Rectal smooth muscle tissue (tissue), 1 donor: ENCODE measurements around the gene IL17A.

Experiments
- H3K27ac ChIP-seq: one replicate; pipeline ENCODE4 v1.7.0; 2013; ENCODE audit warnings: low read depth, low read length, inconsistent platforms
- H3K27me3 ChIP-seq: one replicate; pipeline ENCODE4 v1.7.0; 2013; ENCODE audit warnings: low read length; ENCODE audit not compliant: control insufficient read depth, insufficient read depth
- H3K36me3 ChIP-seq: one replicate; pipeline ENCODE4 v1.7.0; 2013; ENCODE audit warnings: low read length; ENCODE audit not compliant: control insufficient read depth, insufficient read depth
- H3K4me1 ChIP-seq: one replicate; pipeline ENCODE4 v1.7.0; 2013; ENCODE audit warnings: low read length; ENCODE audit not compliant: control insufficient read depth, insufficient read depth
- H3K4me3 ChIP-seq: one replicate; pipeline ENCODE4 v1.7.0; 2013; ENCODE audit warnings: low read length
- H3K9ac ChIP-seq: one replicate; pipeline ENCODE4 v1.7.0; 2013; ENCODE audit warnings: low read length

Gene IL17A

DNA sequence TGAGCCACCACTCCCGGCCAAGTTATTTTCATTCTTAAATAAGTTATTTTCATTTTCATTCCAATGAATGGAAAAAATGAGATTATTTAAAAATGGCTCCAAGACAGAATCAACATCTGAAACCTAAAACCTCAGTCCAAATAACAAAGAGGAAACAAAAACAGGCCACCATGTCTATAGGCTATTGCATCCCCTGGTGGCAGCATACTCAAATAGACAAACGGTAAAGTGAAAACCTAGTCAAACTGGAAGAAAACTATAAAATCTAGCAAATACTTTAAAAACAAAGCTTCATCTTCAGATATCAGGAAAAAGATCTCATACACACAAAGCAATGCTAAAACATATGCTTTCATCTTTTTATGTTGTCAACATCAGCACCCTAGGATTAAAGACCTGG, 20.9 kb downstream of the IL17A start:
- H3K4me3 ChIP-seq = no peak overlapping the region
- H3K36me3 ChIP-seq = no peaks in the 10 kb centered on the region
- H3K4me1 ChIP-seq = no peaks in the 10 kb centered on the region
- no peak overlapping the region for H3K27ac ChIP-seq
- H3K27me3 ChIP-seq = no peaks in the 10 kb centered on the region
- no peak overlapping the region for H3K9ac ChIP-seq

DNA sequence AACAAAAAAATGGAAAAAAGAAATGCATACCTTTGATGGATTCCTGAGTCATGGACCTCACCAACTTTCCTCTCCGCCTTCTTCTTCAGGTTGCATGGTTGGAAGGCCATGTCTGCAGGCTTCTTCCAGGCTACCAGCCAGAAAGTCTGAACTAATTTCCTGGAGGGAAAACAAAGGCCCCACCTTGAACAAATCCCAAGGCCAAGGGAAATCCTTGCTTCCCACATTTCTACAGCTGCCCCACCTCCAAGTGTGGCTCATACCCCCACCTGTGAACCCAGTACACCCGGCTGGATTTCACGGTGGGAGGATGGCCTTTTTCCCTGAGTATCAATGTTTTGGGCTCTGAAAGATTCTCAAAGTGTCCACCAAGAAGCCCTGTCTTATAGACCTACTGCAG, 22.4 kb downstream of the IL17A start:
- Histone ChIP-seq H3K27me3 (no peaks in the 10 kb centered on the region), H3K36me3 (no peaks in the 10 kb centered on the region), H3K4me3 (no peak overlapping the region), H3K9ac (no peak overlapping the region), H3K27ac (no peak overlapping the region), H3K4me1 (no peaks in the 10 kb centered on the region)

DNA sequence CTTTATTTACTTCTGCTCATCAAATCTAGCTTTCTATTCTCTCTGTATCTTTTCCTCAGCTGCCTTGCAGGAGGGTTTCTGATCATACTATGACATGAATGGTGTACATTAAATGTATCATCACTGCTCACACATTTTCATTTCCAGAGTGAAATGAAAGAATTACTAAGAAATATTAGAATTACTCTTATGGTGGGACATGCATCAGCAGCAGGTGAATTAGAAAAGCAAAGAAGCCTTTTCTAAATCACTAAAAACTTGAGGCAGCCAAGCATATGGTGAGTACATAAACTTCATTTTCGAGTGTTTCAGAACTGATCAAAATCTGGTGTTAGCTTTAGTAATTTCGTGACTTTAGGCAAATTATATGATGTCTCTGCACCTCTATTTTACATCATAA, 23.6 kb downstream of the IL17A start:
- Histone ChIP-seq H3K4me1 (no peaks in the 10 kb centered on the region), H3K27me3 (no peaks in the 10 kb centered on the region), H3K9ac (no peak overlapping the region), H3K36me3 (no peaks in the 10 kb centered on the region), H3K27ac (no peak overlapping the region), H3K4me3 (no peak overlapping the region)

DNA sequence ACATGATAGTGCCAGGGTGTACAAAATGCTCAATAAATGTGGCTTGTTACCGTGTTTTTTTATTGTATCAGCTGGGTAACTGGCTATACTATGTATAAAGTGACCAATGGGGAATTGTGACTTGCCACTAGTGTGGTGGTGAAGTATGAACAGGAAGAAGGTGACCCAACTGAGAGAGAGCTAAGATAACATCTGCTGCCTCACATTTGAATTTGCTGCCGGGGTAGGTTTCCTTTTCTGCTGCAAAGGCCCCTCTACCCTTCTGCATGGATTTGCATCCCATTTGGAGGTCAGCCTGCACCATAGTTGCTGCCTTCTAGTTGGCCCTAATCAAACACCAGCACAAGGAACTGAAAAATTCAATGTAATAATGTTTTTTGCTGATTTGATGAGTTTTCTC, 24.1 kb downstream of the IL17A start:
- no peak overlapping the region for H3K4me3 ChIP-seq

DNA sequence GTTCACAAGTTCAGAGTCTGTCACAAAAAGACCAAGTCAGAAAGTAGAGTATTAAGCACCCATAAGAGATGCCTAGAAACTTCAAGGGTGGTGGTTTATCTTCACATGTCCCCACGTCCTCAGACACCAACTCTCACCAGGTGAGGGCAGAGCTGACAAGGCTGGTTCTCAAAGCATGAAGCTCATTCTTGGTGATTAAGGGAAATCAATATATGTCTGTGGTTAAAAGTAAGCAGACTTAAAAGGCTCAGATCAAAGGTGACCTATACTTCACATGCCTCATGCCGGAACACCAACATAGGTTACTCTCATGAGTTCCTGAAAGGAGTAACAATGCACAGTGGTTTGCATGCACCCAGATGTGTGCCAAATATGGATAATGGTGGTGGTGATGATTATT, 27.0 kb downstream of the IL17A start:
- H3K27ac ChIP-seq = no peak overlapping the region
- no peak overlapping the region for H3K4me3 ChIP-seq
- H3K4me1 ChIP-seq = no peaks in the 10 kb centered on the region
- no peaks in the 10 kb centered on the region for H3K36me3 ChIP-seq
- no peaks in the 10 kb centered on the region for H3K27me3 ChIP-seq
- H3K9ac ChIP-seq = no peak overlapping the region

More for the DNA sequence above, 24.1 kb downstream of the IL17A start:
- Histone ChIP-seq H3K36me3 (no peaks in the 10 kb centered on the region), H3K27ac (no peak overlapping the region), H3K9ac (no peak overlapping the region), H3K4me1 (no peaks in the 10 kb centered on the region), H3K27me3 (no peaks in the 10 kb centered on the region)

DNA sequence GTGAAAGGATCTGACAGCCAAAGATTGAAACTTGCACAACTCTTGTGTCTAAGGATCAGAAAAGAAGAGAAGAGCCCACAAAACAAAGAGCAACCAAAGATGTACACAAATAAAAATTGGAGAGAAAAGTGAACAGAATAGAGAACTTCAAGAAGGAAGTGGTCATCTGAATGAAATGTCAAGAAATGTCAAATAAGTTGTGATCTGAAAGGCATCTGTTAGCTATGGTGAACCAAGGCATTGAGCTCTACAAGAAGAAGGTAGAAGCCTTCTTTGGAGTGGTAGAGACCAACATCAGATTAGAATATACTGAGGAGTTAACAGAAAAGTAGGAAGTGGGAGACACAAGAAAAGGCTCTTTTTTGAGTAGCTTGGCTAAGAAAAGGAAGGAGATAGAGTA, 29.6 kb downstream of the IL17A start:
- Histone ChIP-seq H3K4me3 (no peak overlapping the region), H3K4me1 (no peaks in the 10 kb centered on the region), H3K9ac (no peak overlapping the region), H3K27ac (no peak overlapping the region), H3K36me3 (no peaks in the 10 kb centered on the region), H3K27me3 (no peaks in the 10 kb centered on the region)

DNA sequence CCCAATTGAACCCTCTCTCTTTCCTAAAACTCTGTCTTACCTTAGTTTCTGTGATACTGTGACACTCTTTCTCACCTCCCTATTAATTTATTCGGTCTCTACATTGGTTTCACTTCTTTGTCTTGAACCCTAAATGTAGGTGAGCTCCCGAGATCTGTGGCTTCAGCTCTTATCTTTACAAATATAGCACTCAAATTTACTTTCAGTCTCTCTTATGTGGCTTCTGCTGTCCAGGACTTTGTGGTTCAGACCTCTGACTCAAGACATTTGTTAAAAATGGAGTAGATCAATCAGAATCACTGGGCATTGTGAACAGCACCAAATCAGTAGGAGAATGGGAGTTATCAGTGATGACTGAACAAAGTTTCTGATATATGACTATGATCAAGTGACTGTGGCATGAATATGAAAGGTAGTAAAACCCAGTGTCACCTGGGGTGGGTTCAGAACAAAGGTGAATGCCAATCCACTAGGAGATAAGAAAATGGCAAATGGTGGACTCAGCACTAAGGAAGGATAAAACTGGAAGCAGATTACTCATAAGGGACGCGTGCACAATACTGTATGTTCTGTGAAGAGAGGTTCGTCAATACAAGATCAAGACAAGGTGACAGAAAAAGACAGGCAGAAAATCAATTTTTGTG, 30.9 kb downstream of the IL17A start:
- Histone ChIP-seq H3K36me3 (no peaks in the 10 kb centered on the region), H3K4me3 (no peak overlapping the region), H3K9ac (no peak overlapping the region), H3K27me3 (no peaks in the 10 kb centered on the region), H3K27ac (no peak overlapping the region), H3K4me1 (no peaks in the 10 kb centered on the region)

DNA sequence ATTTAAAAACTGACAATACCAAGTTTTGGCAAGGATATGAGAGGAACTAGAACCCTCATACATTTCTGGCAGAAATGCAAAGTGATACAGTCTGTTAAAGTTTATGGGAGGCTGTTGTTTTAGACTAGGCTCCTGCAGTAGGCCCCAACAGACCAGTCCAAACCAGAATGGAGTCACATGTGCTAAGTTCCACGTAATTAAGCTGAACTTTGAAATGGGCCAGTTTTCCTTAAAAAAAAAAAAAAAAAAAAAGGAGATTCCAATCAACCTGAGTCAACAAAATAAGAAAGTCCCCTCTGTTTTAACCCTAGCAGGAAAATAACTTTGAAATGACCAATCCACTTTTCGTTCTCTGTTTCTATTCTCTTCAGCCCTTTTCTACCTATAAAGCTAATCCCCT, 31.6 kb downstream of the IL17A start:
- no peak overlapping the region for H3K27ac ChIP-seq
- H3K4me1 ChIP-seq = no peaks in the 10 kb centered on the region
- H3K36me3 ChIP-seq = no peaks in the 10 kb centered on the region

DNA sequence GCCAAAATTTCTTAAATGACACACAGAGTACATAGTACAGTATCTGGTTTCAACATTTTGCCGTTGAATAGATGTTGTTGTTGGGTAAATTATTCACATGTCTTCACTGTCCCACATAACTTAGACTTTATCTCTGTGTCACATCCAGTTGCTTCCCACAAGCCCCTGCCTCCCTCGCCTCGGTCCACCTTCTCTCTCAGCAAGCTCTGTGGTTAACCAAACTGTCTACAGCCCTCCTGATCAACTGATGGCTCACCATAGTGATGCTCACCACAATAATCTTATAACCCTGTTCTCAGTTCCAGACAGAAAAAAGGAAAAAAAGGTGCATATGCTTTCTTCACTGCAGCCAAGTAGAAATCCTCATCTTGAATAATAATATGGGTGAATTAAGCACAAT, 35.1 kb downstream of the IL17A start:
- H3K4me1 ChIP-seq = no peaks in the 10 kb centered on the region
- H3K27ac ChIP-seq = no peak overlapping the region
- H3K27me3 ChIP-seq = no peaks in the 10 kb centered on the region
- no peak overlapping the region for H3K4me3 ChIP-seq
- H3K36me3 ChIP-seq = no peaks in the 10 kb centered on the region
- H3K9ac ChIP-seq = no peak overlapping the region

More for the DNA sequence above, 31.6 kb downstream of the IL17A start:
- Histone ChIP-seq H3K4me3 (no peak overlapping the region), H3K9ac (no peak overlapping the region), H3K27me3 (no peaks in the 10 kb centered on the region)

DNA sequence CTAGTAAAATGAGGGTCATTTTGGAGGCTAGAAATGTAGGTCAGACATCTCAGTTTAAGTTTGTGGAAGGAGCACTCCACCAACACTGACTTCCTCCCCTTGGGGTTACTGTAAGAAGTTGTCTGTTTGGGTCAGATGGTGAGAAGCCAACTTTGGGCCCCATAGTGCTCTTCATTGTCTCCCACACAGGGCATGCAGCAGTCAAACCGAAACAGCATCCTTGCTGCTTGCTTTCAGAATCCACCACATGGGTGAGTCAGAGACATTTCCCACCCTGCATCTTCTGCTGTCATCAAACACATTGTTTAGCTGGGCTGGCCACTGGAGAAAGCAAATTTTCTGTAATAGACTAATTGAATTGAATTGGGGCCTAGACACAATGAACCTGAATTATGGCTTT, 41.3 kb downstream of the IL17A start:
- H3K27ac ChIP-seq = no peak overlapping the region
- no peak overlapping the region for H3K4me3 ChIP-seq
- H3K4me1 ChIP-seq = peaks cover 9% of the 10 kb centered on the region
- H3K36me3 ChIP-seq = no peaks in the 10 kb centered on the region
- H3K9ac ChIP-seq = no peak overlapping the region
- no peaks in the 10 kb centered on the region for H3K27me3 ChIP-seq

DNA sequence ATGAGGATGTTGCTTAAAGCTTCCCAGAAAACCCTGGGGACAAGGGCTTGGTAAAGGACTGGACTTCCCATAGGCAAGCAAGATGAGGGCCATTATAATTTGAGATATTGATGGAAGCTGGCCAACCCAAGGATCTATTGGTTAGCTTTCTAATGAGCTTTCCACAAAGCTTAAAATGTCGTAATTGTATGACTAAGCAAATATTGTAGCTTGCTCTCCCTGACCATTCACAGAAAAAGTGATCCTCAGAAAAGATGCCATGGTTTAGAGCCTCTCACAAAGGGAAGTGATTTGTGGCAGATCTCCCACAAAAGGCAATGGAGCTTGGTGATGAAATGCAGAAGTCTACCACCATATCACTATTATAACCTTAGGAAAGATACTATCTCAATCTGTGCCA, 44.5 kb downstream of the IL17A start:
- Histone ChIP-seq H3K4me1 (peaks cover 9% of the 10 kb centered on the region), H3K36me3 (no peaks in the 10 kb centered on the region), H3K9ac (no peak overlapping the region), H3K4me3 (no peak overlapping the region), H3K27me3 (no peaks in the 10 kb centered on the region), H3K27ac (no peak overlapping the region)

DNA sequence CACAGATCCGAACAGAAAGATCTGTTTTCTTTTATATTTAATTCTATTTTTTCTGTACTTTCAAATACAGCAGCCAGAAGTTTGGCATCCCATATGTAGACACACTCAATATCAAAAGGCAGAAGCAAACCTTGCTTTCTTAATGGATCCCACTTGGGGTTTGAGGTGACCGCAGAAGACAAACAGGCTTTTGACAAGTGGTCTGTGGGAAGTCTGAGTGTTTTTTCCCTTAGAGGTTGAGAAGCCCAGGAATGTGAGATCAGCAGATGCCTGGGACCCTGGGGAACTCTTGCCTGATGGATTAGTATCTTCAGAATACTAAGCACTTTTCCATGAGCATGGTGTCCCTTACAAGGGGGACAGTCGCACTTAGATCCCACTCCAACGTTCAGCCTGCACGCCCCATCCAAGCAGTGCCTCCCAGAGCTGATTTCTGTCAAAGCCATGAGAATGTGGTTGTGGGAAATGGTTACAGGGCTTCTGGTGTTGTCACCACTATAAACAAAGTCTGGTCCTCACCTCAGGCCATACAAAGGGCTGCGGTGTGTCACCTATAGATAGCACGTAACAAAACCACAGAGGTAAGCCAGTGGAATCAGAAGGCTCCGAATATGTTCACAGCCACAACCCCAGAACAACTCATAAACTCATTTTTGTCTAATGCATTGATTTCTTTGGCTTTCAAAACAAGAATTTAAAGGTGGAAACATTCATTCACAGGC, 45.4 kb downstream of the IL17A start:
- Histone ChIP-seq H3K4me3 (no peak overlapping the region), H3K27ac (no peak overlapping the region), H3K4me1 (peaks cover 9% of the 10 kb centered on the region), H3K9ac (no peak overlapping the region), H3K27me3 (no peaks in the 10 kb centered on the region), H3K36me3 (no peaks in the 10 kb centered on the region)

DNA sequence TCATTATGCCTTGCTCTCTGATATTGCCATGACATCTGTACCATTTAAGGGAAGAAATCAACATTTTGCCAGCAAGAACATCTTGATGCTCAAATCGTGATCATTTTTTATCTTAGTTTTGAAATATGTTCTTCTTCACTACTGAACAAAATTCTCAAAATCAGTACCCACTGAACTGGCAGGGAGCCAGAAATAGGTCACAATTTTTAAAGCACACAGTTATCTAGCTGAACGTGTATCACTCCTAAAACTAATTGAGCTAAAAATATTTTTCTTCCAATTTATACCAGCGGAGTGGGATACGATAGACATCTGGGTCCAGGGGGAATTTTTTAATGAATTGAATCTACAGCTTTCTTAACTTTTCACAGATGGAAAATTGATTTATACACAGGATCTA, 46.8 kb downstream of the IL17A start:
- Histone ChIP-seq H3K9ac (no peak overlapping the region), H3K36me3 (no peaks in the 10 kb centered on the region), H3K4me3 (no peak overlapping the region), H3K27me3 (no peaks in the 10 kb centered on the region), H3K4me1 (peaks cover 3% of the 10 kb centered on the region), H3K27ac (no peak overlapping the region)
